ENCODE measurements around the gene LAMA3.

The LAMA3 gene

DNA sequence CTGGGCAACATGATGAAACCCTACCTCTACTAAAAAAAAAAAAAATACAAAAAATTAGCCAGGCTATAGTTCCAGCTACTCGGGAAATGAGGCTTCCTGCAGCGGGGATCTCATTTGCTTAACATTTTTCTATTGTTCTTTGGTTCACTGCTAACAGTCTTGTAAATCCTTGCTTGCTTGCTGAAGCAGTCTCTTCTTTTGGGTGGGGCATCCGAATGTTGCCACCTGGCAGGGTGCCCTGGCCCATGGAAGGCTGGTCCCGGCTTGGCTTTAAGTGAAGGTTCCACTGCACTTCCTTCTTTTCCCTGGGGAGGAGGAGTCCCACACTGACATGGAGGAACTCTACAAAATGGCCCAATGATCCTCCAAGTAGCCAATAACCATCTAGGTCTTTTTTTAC, 20.5 kb upstream of the LAMA3 start:
- H4K91ac ChIP-seq (ENCODE audit: low read length): no peak overlapping the region
- H2BK15ac ChIP-seq (ENCODE audit: low read depth, poor library complexity, severe bottlenecking): no peak overlapping the region
- H3K4me1 ChIP-seq (ENCODE audit: control insufficient read depth, insufficient read depth, low read depth, low read length): peaks cover 2% of the 10 kb centered on the region
- H2BK5ac ChIP-seq (ENCODE audit: low read depth, low read length, poor library complexity, severe bottlenecking): no peak overlapping the region
- no peak overlapping the region for H3K18ac ChIP-seq (ENCODE audit: low read depth in 1 of 2, low read length in 2 of 2)
- no peak overlapping the region for H2AK5ac ChIP-seq (ENCODE audit: low read length, severe bottlenecking)
- H3K4me2 ChIP-seq (ENCODE audit: low read length, poor library complexity, severe bottlenecking): no peak overlapping the region
- no peak overlapping the region for H3K4me3 ChIP-seq (ENCODE audit: insufficient read depth in 1 of 2, low read depth in 1 of 2, low read length in 2 of 2)
- H3K4ac ChIP-seq (ENCODE audit: low read depth in 1 of 2, low read length in 2 of 2): no peak overlapping the region
- H3K27me3 ChIP-seq (ENCODE audit: control insufficient read depth in 1 of 2, insufficient read depth in 1 of 2, low read length in 2 of 2): peaks cover 0 to 17% of the 10 kb centered on the region in 2 experiments
- 38% methylated on average over 4 of the region's 4 CpGs for WGBS
- no peak for DNase-seq
- H2BK12ac ChIP-seq (ENCODE audit: low read length in 2 of 2): no peak overlapping the region
- H2AFZ ChIP-seq (ENCODE audit: low read depth, low read length): no peak overlapping the region
- no peak overlapping the region for H3K14ac ChIP-seq (ENCODE audit: low read length in 2 of 2)
- no peak overlapping the region for H4K8ac ChIP-seq (ENCODE audit: low read length)
- H3K79me1 ChIP-seq (replicated peaks; ENCODE audit: low read length, poor library complexity, severe bottlenecking): no peaks in the 10 kb centered on the region
- no peaks in the 10 kb centered on the region for H3K9me3 ChIP-seq (ENCODE audit: control insufficient read depth, low read length)
- H2BK120ac ChIP-seq (ENCODE audit: low read depth, low read length): no peak overlapping the region
- no peaks in the 10 kb centered on the region for H3K36me3 ChIP-seq (ENCODE audit: control insufficient read depth in 1 of 2, insufficient read depth in 2 of 2, low read depth in 1 of 2, low read length in 2 of 2)
- no peak overlapping the region for H3K9ac ChIP-seq (ENCODE audit: low read length)
- H3K23ac ChIP-seq (ENCODE audit: low read length in 2 of 2): no peak overlapping the region
- no peak overlapping the region for H3K27ac ChIP-seq (ENCODE audit: low read length, poor library complexity, severe bottlenecking)

DNA sequence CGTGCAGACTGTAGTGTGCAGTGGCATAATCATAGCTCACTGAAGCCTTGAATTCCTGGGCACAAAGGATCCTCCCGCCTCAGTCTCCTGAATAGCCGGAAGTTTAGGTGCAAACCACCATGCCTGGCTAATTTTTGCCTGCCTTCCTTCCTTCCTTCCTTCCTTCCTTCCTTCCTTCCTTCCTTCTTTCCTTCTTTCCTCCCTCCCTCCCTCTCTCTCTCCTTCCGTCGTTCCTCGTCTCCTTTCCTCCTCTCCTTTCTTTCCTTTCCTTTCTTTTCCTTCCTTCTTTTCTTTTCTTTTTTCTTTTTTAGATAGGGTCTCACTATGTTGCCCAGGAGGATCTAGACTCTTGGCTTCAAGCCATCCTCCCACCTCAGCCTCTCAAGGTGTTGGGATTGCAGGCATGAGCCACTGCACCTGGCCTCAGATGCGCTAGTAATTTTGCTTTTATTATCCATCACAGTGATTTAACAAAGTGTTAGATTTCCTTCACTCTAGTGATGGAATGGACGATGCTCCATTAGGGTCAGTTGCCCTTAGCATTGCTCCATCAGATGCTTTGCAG, 20.0 kb upstream of the LAMA3 start:
- no peak overlapping the region for H2BK15ac ChIP-seq (ENCODE audit: low read depth, poor library complexity, severe bottlenecking)
- H2BK120ac ChIP-seq (ENCODE audit: low read depth, low read length): no peak overlapping the region
- no peak overlapping the region for H4K91ac ChIP-seq (ENCODE audit: low read length)
- H4K8ac ChIP-seq (ENCODE audit: low read length): no peak overlapping the region
- peaks cover 2% of the 10 kb centered on the region for H3K4me1 ChIP-seq (ENCODE audit: control insufficient read depth, insufficient read depth, low read depth, low read length)
- no peak overlapping the region for H3K4ac ChIP-seq (ENCODE audit: low read depth in 1 of 2, low read length in 2 of 2)
- H3K36me3 ChIP-seq (ENCODE audit: control insufficient read depth in 1 of 2, insufficient read depth in 2 of 2, low read depth in 1 of 2, low read length in 2 of 2): no peaks in the 10 kb centered on the region
- H2AK5ac ChIP-seq (ENCODE audit: low read length, severe bottlenecking): no peak overlapping the region
- no peak overlapping the region for H3K27ac ChIP-seq (ENCODE audit: low read length, poor library complexity, severe bottlenecking)
- no peak overlapping the region for H3K4me3 ChIP-seq (ENCODE audit: insufficient read depth in 1 of 2, low read depth in 1 of 2, low read length in 2 of 2)
- H2BK12ac ChIP-seq (ENCODE audit: low read length in 2 of 2): no peak overlapping the region
- DNase-seq: no peak
- H3K18ac ChIP-seq (ENCODE audit: low read depth in 1 of 2, low read length in 2 of 2): no peak overlapping the region
- H3K79me1 ChIP-seq (replicated peaks; ENCODE audit: low read length, poor library complexity, severe bottlenecking): no peaks in the 10 kb centered on the region
- no peak overlapping the region for H3K23ac ChIP-seq (ENCODE audit: low read length in 2 of 2)
- no peak overlapping the region for H3K14ac ChIP-seq (ENCODE audit: low read length in 2 of 2)
- peaks cover 0 to 17% of the 10 kb centered on the region in 2 experiments for H3K27me3 ChIP-seq (ENCODE audit: control insufficient read depth in 1 of 2, insufficient read depth in 1 of 2, low read length in 2 of 2)
- no peaks in the 10 kb centered on the region for H3K9me3 ChIP-seq (ENCODE audit: control insufficient read depth, low read length)
- H3K4me2 ChIP-seq (ENCODE audit: low read length, poor library complexity, severe bottlenecking): no peak overlapping the region
- H2BK5ac ChIP-seq (ENCODE audit: low read depth, low read length, poor library complexity, severe bottlenecking): no peak overlapping the region
- H2AFZ ChIP-seq (ENCODE audit: low read depth, low read length): no peak overlapping the region
- WGBS: 92% methylated on average over 7 of the region's 8 CpGs
- no peak overlapping the region for H3K9ac ChIP-seq (ENCODE audit: low read length)

DNA sequence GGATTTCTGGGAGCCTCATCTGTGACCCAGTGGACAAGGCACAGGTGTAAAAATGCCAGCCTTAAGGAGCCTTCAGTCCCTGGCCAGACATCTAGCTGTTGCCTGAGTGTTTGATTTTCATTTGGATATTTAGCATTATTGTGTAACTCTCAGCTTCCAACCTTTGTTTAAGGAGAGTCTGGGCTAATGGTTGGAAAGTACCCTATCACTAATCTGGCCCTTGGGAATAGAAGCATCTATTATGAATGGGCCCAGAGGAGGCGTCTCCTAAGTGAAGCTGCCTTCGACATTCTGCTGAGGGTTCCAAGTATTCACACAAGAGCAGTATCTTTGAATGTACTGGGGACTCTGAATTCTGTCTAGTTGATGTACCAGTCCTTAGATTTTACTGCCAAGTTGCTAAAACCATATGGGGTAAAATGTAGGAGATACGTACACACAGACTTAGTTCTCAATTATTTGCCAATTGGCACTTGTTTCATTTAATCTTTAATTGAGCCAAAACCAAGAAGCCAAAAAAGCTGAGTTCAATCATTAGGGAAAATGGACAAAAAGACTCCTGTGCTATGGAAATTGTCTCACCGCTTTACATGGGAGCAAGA, 19.3 kb upstream of the LAMA3 start:
- Histone ChIP-seq H3K4me1 (ENCODE audit: control insufficient read depth, insufficient read depth, low read depth, low read length) (peaks cover 2% of the 10 kb centered on the region), H2BK15ac (ENCODE audit: low read depth, poor library complexity, severe bottlenecking) (no peak overlapping the region), H2BK120ac (ENCODE audit: low read depth, low read length) (no peak overlapping the region), H2BK12ac (ENCODE audit: low read length in 2 of 2) (no peak overlapping the region), H2AFZ (ENCODE audit: low read depth, low read length) (no peak overlapping the region), H3K4me3 (ENCODE audit: insufficient read depth in 1 of 2, low read depth in 1 of 2, low read length in 2 of 2) (no peak overlapping the region), H3K79me1 (replicated peaks; ENCODE audit: low read length, poor library complexity, severe bottlenecking) (no peaks in the 10 kb centered on the region), H2AK5ac (ENCODE audit: low read length, severe bottlenecking) (no peak overlapping the region), H4K8ac (ENCODE audit: low read length) (no peak overlapping the region), H3K23ac (ENCODE audit: low read length in 2 of 2) (no peak overlapping the region), H4K91ac (ENCODE audit: low read length) (no peak overlapping the region), H3K18ac (ENCODE audit: low read depth in 1 of 2, low read length in 2 of 2) (no peak overlapping the region), H3K27ac (ENCODE audit: low read length, poor library complexity, severe bottlenecking) (no peak overlapping the region), H3K9me3 (ENCODE audit: control insufficient read depth, low read length) (no peaks in the 10 kb centered on the region), H2BK5ac (ENCODE audit: low read depth, low read length, poor library complexity, severe bottlenecking) (no peak overlapping the region), H3K36me3 (ENCODE audit: control insufficient read depth in 1 of 2, insufficient read depth in 2 of 2, low read depth in 1 of 2, low read length in 2 of 2) (no peaks in the 10 kb centered on the region), H3K4ac (ENCODE audit: low read depth in 1 of 2, low read length in 2 of 2) (no peak overlapping the region), H3K9ac (ENCODE audit: low read length) (no peak overlapping the region), H3K14ac (ENCODE audit: low read length in 2 of 2) (no peak overlapping the region), H3K27me3 (ENCODE audit: control insufficient read depth in 1 of 2, insufficient read depth in 1 of 2, low read length in 2 of 2) (peaks cover 0 to 17% of the 10 kb centered on the region in 2 experiments), H3K4me2 (ENCODE audit: low read length, poor library complexity, severe bottlenecking) (no peak overlapping the region)
- WGBS: 91% methylated on average over 3 of the region's 4 CpGs
- no peak for DNase-seq

DNA sequence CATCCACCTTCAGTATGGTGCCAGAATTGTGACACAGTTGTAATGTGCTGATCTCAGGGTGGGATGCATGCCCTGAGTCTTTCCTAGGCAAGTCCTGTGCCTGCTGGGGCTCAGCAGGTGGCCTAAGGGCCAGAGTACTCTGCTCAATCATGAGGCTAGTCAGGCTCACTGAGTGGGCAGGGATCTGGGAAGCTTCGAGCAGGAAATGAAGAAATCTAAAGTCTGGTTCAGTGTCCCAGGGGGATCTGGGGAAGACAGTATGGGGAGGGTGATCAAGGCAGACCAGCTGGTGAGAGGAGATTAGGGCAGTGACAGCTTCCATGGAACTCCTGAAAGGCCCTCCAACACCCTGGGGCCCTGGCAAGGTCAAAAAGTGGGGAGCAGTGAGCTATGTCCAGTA, 17.7 kb upstream of the LAMA3 start:
- H3K9ac ChIP-seq (ENCODE audit: low read length): no peak overlapping the region
- H3K18ac ChIP-seq (ENCODE audit: low read depth in 1 of 2, low read length in 2 of 2): no peak overlapping the region
- H2AFZ ChIP-seq (ENCODE audit: low read depth, low read length): no peak overlapping the region
- WGBS: 61% methylated on average over 1 of the region's 1 CpG
- no peak overlapping the region for H4K8ac ChIP-seq (ENCODE audit: low read length)
- H3K14ac ChIP-seq (ENCODE audit: low read length in 2 of 2): peak overlapping the region in 1 of 2 experiments; percentile 57
- no peak overlapping the region for H2BK15ac ChIP-seq (ENCODE audit: low read depth, poor library complexity, severe bottlenecking)
- no peak overlapping the region for H2BK12ac ChIP-seq (ENCODE audit: low read length in 2 of 2)
- no peak overlapping the region for H4K91ac ChIP-seq (ENCODE audit: low read length)
- no peak overlapping the region for H3K27ac ChIP-seq (ENCODE audit: low read length, poor library complexity, severe bottlenecking)
- DNase-seq: no peak
- peaks cover 0 to 11% of the 10 kb centered on the region in 2 experiments for H3K27me3 ChIP-seq (ENCODE audit: control insufficient read depth in 1 of 2, insufficient read depth in 1 of 2, low read length in 2 of 2)
- no peak overlapping the region for H3K4ac ChIP-seq (ENCODE audit: low read depth in 1 of 2, low read length in 2 of 2)
- H3K4me1 ChIP-seq (ENCODE audit: control insufficient read depth, insufficient read depth, low read depth, low read length): peaks cover 2% of the 10 kb centered on the region
- no peak overlapping the region for H3K23ac ChIP-seq (ENCODE audit: low read length in 2 of 2)
- no peak overlapping the region for H2BK120ac ChIP-seq (ENCODE audit: low read depth, low read length)
- H2AK5ac ChIP-seq (ENCODE audit: low read length, severe bottlenecking): no peak overlapping the region
- H3K4me2 ChIP-seq (ENCODE audit: low read length, poor library complexity, severe bottlenecking): no peak overlapping the region
- no peaks in the 10 kb centered on the region for H3K79me1 ChIP-seq (replicated peaks; ENCODE audit: low read length, poor library complexity, severe bottlenecking)
- no peak overlapping the region for H3K4me3 ChIP-seq (ENCODE audit: insufficient read depth in 1 of 2, low read depth in 1 of 2, low read length in 2 of 2)
- H3K36me3 ChIP-seq (ENCODE audit: control insufficient read depth in 1 of 2, insufficient read depth in 2 of 2, low read depth in 1 of 2, low read length in 2 of 2): no peaks in the 10 kb centered on the region
- no peak overlapping the region for H2BK5ac ChIP-seq (ENCODE audit: low read depth, low read length, poor library complexity, severe bottlenecking)
- H3K9me3 ChIP-seq (ENCODE audit: control insufficient read depth, low read length): no peaks in the 10 kb centered on the region
